ENCODE measurements around the gene TSPY10.
"Not testable (repeated sequence)": the region's sequence is repeated elsewhere in the genome, so short reads cannot be mapped to it uniquely, and the experiment has no call there.

The TSPY10 gene, protein sequence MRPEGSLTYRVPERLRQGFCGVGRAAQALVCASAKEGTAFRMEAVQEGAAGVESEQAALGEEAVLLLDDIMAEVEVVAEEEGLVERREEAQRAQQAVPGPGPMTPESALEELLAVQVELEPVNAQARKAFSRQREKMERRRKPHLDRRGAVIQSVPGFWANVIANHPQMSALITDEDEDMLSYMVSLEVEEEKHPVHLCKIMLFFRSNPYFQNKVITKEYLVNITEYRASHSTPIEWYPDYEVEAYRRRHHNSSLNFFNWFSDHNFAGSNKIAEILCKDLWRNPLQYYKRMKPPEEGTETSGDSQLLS

DNA sequence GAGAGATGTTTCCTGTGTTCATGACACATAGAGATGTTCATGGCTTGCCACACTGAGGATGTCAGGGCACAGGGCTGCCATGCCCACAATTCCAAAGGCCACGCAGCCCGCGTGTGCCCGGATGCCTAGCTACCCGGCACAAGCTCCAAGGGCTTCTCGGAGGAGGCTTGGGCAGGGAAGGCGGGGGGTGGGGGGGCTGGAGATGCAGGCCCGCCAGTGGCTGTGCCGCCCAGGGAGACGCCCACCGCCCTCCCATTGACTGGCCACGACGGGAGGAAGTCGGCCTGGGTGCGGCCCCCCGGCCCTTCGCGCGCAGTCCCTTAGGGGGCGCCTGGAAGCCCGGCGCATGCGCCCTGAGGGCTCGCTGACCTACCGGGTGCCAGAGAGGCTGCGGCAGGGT is at the start of gene TSPY10:
TSPY10 (plus strand) TSS at position 301 of the 400 bp plus-strand sequence; CDS start at position 347, 46 bp downstream.
- not testable (repeated sequence) for DNase-seq (ENCODE audit: low spot score)

DNA sequence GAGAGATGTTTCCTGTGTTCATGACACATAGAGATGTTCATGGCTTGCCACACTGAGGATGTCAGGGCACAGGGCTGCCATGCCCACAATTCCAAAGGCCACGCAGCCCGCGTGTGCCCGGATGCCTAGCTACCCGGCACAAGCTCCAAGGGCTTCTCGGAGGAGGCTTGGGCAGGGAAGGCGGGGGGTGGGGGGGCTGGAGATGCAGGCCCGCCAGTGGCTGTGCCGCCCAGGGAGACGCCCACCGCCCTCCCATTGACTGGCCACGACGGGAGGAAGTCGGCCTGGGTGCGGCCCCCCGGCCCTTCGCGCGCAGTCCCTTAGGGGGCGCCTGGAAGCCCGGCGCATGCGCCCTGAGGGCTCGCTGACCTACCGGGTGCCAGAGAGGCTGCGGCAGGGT is 40.7 kb upstream of the TSPY10 start, which contains the start of gene TSPY9:
TSPY9 (plus strand) TSS at position 301 of the 400 bp plus-strand sequence; CDS start at position 347, 46 bp downstream.
- not testable (repeated sequence) for DNase-seq (ENCODE audit: low spot score)

DNA sequence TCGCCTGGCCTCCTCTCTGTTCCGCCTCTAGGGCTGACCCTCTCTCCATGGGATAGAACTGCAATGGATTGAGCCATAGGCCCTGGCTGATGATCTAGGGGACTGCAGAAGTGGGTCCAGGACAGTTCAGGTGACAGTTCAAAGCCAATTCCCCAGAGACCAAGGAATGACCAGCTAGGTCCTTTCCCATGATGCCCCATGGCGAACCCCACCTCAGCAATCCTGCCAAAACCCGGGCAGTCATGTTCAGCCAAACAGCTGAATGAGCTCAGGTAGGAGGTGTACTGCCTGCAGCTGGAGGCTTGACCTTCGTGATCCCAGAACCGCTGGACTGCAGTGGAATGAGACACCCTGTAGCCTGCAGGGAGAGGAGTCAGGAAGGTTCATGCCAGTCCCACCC is 23.3 kb upstream of the TSPY10 start:
- not testable (repeated sequence) for DNase-seq (ENCODE audit: low spot score)

DNA sequence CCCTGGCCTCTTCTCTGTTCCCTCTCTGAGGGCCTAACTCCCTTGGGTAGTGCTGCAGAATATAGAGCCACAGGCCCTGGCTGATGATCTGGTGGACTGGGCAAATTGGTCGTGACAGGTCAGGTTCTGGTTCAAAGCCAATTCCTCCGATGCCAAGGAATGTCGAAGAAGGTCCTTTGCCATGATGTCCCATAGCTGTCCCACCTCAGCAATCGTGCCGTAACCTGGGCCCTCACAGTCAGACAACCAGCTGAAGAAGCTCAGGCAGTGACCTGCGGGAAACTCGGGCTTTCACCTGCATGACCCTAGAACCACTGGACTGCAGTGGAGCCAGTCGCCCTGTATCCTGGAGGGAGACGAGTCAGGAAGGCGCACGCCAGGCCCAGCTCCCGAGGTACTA is 11.4 kb upstream of the TSPY10 start:
- DNase-seq (ENCODE audit: low spot score), result not testable (repeated sequence)
